T47D (cell line): ENCODE data around the gene PDZD8.
"Not testable (repeated sequence)": the region's sequence is repeated elsewhere in the genome, so short reads cannot be mapped to it uniquely, and the experiment has no call there.

Experiments used
- DNase-seq, 2 experiments: peaks; one replicate each; pipeline versions ENCODE4 v3.0.0 to v3.0.0-alpha.2; 2011 to 2012; ENCODE audit warnings: low read depth in 1 of 2, low spot score in 1 of 2
- JUND ChIP-seq: IDR thresholded peaks from 2 replicates; pipeline ENCODE4 v1.6.1; 2012; ENCODE audit warnings: low read depth
- in situ Hi-C: cut with HindIII; loops from 2 replicates; pipeline ENCODE4 v1.10.0; 2016; ENCODE audit warnings: low sequenced_read_pairs, low pct_unique_long_range_greater_than_20kb

PDZD8 gene

DNA sequence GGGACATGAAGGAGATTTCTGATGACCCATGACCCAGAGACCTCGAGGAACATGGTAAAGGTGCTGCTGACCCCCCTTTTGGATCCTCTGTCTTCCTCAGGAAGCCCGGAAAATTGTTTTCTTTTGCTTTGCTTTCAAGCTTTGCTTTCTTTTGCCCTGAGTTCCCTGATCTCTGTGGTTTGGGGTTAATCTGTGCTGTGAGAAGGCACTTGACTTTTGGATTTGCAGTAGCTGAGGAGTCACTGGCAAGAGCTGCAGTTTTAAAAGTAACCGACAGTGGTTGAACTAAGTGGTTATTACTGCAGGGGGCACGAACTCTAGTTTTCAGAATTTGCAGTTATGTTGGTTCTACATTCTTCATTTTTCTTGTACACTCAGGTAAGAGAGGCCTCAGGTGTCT is 53.0 kb downstream of the PDZD8 start:
- no peak for TF ChIP-seq JUND
- DNase-seq: no peak
- in situ Hi-C loops: no loop called here

DNA sequence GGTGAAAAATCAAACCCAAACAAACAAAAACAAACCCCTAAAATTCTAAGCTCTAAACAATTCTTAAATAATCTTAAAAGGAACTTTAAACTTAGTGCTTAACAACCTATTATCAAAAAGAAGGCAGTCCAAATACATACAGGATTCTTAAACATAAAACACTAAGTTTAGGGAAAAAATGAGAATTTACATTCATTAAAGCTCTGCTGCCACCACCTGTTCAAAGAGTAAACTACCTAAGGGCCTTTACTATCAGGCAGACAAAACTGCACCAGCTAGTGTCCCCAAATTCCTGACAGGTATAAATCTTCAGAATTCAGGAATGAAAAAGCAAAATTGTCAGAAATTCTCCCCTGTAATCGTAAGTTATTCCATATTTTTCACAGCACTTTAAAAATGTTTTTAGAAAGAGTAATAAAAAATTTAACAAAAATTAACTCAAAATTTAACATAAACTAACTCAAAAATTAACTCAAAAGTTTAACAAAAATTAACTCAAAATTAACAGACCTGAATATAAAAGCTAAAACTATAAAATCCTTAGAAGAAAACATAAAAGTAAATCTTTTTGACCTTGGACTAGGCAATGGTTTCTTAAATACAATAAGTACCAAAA is 55.1 kb downstream of the PDZD8 start:
- peak in 1 of 2 experiments; percentile 31 for DNase-seq
- TF ChIP-seq JUND: no peak
- in situ Hi-C loops: no loop called here

DNA sequence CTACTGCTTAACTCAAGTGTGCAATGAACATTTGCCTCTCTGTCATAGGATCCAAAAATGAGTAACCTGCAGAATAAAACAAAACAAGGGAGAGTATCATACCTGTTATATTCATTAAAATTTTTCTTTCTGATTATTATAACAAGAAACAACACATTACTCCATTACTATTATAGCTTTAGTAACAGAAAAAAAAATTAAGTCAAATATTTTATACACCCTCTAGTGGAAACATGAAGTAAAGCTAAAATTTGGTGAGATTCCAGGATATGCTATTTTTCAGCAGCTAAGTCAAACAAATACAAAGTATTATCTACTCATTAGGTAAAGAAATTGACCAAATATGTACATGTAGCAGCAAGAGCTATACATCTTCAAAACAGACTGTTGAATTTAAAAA is 56.3 kb downstream of the PDZD8 start:
- in situ Hi-C loops: no loop called here
- DNase-seq: no peak
- no peak for TF ChIP-seq JUND

DNA sequence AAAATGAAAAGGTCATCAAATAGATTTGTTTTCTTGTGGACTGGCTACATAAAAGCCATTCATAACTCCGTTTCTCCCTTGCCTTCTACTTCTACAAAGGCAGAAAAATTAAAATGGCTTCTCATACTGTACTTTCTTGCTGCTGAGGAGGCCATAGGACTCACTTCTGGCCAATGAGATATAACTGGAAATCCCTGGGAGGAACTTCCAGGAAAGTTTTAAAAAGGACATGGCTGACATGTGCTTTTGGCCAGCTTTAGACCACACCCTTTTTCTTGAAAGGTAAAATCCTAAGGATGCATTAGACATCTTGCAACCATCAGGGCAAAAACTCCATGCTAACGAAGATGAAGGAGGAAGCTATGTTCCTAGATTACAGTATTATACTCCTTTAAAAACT is 58.5 kb downstream of the PDZD8 start:
- DNase-seq: no peak
- no peak for TF ChIP-seq JUND
- in situ Hi-C loops: no loop called here

DNA sequence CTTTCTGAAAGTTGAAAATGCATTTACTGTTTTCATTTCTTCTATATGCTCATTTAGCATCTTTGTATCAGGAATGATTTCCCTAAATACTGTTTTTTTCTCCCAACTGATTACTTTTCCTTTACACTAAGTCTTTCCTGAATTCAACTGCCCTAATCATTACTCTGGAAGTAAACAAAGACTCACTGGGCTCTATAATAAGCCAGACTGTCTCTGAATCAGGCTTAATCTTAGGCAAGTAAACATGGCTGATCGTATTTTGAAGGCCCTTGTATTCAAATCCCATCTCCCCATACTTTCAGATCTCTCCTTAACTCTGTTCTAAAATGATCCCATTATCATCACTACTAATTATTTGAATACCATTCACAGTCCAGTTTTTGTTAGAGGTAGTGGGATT is 61.6 kb downstream of the PDZD8 start:
- in situ Hi-C loops: no loop called here
- TF ChIP-seq JUND: no peak
- DNase-seq: no peak

DNA sequence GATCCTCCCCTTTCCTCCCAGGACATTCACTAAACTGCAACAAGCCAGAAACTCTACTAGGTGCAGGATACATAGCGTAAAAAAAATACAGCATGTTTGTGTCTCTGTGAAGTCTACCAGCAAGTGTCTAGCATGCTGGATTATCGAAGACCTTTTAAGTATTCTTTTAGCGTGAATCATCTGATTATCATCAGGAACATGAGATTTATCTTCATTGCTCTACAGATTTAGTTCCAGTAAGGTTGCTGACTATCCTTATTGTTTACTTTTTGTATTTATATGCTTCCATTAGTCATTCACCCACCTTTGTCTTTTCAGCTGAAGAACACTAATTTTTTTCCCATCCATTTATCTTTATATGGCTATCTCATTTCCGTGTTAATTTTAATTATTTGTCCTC is 62.8 kb downstream of the PDZD8 start:
- no peak for TF ChIP-seq JUND
- no peak for DNase-seq
- in situ Hi-C loops: no loop called here

DNA sequence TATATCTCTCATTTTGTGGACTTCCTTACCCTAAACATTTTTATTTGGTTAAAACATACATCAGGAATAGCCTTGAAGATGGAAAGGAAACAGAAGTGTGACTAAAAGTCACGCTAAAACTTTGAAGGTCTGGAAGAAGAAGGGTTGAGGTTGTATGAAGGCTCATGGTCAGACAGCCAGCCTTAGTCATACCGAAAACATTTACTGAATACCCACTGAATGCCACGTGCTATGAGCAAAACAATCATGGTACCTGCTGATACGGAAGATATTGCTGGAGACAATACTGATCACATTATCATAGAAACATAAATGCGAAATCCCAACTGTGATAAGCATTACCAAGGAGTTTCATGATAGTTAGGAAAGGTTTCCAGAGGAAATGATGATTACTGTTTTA is 64.0 kb downstream of the PDZD8 start:
- in situ Hi-C loops: no loop called here
- no peak for TF ChIP-seq JUND
- DNase-seq: no peak

DNA sequence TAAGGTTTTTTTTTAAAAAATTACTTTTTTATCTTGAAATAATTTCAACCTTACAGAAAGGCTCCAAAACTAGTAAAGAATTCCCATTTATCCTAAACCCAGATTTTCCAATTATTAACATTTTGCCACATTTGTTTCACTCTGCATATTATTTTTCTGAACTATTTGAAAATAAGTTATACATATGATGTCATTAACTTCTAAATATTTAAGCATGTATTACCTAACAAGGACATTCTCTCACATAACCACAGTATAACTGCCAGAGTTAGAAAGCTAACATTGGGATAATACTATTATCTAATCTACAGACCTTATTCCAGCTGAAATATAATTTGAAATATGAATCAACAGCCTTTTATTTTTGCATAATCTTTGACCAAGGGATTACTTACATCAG is 68.6 kb downstream of the PDZD8 start:
- DNase-seq: no peak
- TF ChIP-seq JUND: no peak
- in situ Hi-C loops: no loop called here

DNA sequence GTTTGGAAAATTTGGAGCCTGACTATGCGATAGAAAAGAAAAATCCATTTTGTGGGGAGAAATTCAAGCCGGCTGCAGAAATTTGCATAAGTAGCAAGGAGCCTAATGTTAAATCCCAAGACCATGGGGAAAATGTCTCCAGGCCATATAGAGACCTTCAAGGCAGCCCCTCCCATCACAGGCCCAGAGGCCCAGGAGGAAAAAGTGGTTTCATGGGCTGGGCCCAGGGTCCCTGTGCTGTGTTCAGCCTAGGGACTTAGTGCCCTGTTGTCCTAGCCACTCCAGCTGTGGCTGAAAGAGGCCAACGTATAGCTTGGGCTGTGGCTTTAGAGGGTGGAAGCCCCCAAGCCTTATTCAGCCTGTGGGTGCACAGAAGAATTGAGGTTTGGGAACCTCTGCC is 71.8 kb downstream of the PDZD8 start:
- DNase-seq, in situ Hi-C loops: not testable (repeated sequence)

DNA sequence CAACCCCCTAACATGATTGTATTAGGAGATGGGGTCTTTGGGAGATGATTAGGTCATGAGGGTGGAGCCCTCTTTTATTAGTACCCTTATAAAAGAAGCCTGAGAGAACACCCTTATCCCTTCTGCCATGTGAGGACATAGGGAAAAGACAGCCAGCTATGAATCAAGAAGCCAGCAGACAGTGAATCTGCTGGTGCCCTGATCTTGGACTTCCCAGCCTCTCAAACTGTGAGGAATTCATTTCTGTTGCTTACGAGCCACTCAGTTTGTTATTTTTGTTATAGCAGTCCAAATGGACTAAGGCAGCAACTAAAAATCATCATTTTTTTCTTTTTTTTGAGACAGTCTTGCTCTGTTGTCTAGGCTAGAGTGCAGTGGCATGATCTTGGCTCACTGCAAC is 74.6 kb downstream of the PDZD8 start:
- TF ChIP-seq JUND: no peak
- in situ Hi-C loops: no loop called here
- DNase-seq: no peak

DNA sequence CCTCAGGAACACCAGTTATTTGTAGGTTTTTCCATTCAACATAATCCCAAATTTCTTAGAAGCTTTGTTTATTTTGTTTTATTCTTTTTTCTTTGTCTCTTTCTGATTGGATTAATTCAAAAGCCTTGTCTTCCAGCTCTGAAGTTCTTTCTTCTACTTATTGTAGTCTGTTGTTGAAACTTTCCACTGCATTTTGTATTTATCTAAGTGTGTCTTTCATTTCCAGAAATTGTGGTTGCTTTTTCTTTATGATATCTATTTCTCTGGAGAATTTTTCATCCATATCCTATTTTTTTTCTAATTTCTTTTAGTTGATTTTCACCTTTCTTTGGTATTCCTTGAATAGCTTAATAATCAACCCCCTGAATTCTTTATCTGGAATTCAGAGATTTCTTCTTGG is 75.8 kb downstream of the PDZD8 start:
- TF ChIP-seq JUND: no peak
- DNase-seq: no peak
- in situ Hi-C loops: no loop called here

DNA sequence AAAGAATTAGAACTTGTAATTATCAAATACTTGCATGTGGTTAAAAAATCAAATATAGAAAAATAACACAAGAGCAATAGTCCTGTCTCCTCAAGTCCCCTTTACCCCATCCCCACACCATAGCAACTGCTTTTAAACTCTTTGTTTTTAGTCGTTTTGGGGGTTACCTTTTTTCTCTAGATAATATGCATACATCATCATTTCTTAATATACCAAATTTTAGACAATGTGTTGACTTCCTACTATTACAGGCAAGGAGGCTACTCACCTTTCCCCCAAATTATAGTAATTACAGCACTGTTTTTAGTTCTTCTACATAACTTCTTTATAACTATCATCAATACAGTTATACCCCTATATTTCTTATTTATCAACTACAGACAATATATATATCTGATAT is 77.0 kb downstream of the PDZD8 start:
- in situ Hi-C loops: no loop called here
- no peak for DNase-seq
- no peak for TF ChIP-seq JUND

DNA sequence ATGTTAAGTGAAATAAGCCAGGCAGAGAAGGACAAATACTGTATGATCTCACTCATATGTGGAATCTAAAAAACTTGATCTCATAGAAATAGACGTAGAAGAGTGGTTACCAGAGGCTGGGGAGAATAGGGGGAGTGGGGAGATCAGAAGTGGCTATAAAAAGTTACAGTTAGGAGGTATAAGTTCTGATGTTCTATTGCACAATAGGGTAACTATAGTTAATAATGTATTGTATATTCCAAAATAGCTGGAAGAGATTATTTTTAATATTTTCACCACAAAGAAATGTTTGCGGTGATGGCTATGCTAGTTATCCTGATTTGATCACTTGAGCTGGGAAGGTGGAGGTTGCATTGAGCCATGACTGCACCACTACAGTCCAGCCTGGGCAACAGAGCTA is 80.5 kb downstream of the PDZD8 start:
- in situ Hi-C loops: no loop called here
- no peak for TF ChIP-seq JUND
- no peak for DNase-seq

DNA sequence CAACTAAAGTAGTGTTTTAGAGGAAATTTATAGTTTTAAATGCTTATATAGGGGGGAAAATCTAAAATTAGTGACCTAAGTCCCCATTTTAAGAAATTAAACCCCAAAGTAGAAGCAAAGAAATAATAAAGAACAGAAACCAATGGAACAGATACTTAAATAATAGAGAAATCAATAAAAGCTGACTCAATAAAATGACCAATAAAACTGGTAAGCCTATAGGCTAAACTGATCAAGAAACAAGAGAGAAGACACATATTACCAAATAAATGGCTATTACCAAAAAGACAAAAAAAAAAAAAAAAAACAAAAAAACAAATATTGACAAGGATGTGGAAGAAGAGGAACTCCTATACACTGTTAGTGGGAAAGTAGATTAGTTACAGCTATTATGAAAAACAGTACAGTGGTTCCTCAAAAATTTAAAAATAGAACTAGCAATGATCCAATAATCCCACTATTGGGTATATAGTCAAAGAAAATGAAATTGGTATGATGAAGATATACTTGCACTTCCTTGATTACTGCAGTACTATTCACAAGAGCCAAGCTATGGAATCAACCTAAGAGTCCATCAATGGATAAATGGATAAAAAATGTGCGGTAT is 81.1 kb downstream of the PDZD8 start:
- in situ Hi-C loops: no loop called here
- TF ChIP-seq JUND: no peak
- no peak for DNase-seq

DNA sequence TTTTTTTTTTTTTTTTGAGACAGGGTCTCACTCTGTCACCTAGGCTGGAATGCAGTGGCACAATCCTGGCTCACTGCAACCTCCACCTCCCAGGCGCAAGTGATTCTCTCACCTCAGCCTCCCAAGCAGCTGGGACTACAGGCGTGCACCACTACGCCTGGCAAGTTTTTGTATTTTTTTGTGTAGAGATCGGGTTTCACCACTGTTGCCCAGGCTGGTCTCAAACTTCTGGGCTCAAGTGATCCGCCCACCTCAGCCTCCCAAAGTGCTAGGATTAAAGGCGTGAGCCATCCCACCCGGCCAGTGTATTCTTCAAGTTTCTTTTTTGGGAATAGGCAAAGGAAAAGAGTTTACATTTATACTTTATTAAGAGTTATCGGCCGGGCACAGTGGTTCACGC is 84.4 kb downstream of the PDZD8 start:
- in situ Hi-C loops, DNase-seq: not testable (repeated sequence)
